K562 (cell line): Measurements from ENCODE around the gene LRRTM2. TPM values are rescaled to one million over a fixed set of nuclear protein-coding genes. Genes with fewer than 3 reads are reported as not detected.

Experiments
- ATAC-seq: fragments of 200-7000 bp; cut with Tn5 transposase; 3 replicates; pipeline ENCODE4 v1.9.1; 2020; ENCODE audit warnings: moderate library complexity
- BruUV-seq: library from RNA; stranded (reverse); fragments of 400-500 nt; replicated peaks from 2 replicates; lab custom pipeline; 2021; lab: Mats Ljungman, UMichigan
- CTCF ChIA-PET: fragments of 300-600 bp; formaldehyde crosslinking; extraction: SDS; loops from one replicate; lab custom pipeline; 2021; ENCODE audit warnings: low intra/inter-chr PET ratio; lab: Yijun Ruan, JAX
- POLR2A ChIA-PET: fragments of 300-600, 350-650 bp; sonication (Branson Sonifier 250); formaldehyde crosslinking; extraction: SDS; loops from one replicate; lab custom pipeline; 2021; ENCODE audit warnings: antibody characterized with exemption, inconsistent platforms; lab: Yijun Ruan, JAX
- DNase-seq, 4 experiments: peaks; one replicate each; pipeline versions ENCODE4 v3.0.0 to v3.0.0-alpha.2; 2011 to 2018; ENCODE audit warnings: low spot score in 3 of 4, mixed read lengths in 3 of 4; ENCODE audit errors: extremely low read depth in 1 of 4
- FAIRE-seq: peaks from 2 replicates; lab custom pipeline; 2011; peaks lifted over from hg19 to GRCh38; lab: Jason Lieb, UNC
- H2AFZ ChIP-seq: 2 replicates; pipeline ENCODE4 v1.6.0; 2011; ENCODE audit warnings: low read depth, low read length, control low read depth, inconsistent platforms
- H3K27ac ChIP-seq: fragments of 200-600 bp; 3 replicates; pipeline ENCODE4 v1.8.0; 2011; ENCODE audit warnings: low read depth, mild to moderate bottlenecking, control low read depth, inconsistent platforms, low read length, moderate library complexity, mixed read lengths; ENCODE audit errors: extremely low read depth
- H3K27me3 ChIP-seq, 2 experiments: fragments of 300-600 bp in 1 of 2; 2 replicates in 1 of 2; 3 replicates in 1 of 2; pipeline versions ENCODE4 v1.6.0 to v1.8.0; 2011; ENCODE audit warnings: inconsistent platforms in 2 of 2, low read length in 2 of 2, mild to moderate bottlenecking in 1 of 2, mixed read lengths in 1 of 2, moderate library complexity in 1 of 2; ENCODE audit not compliant: control insufficient read depth in 2 of 2, insufficient read depth in 2 of 2
- H3K36me3 ChIP-seq: fragments of 300-600 bp; 3 replicates; pipeline ENCODE4 v1.8.0; 2011; ENCODE audit warnings: mild to moderate bottlenecking, low read length, inconsistent platforms; ENCODE audit not compliant: control insufficient read depth, insufficient read depth
- H3K4me1 ChIP-seq, 2 experiments: fragments of 200-600 bp in 1 of 2; replicated peaks in 1 of 2; 2 replicates in 1 of 2; 3 replicates in 1 of 2; pipeline versions ENCODE4 v1.5.1 to v1.8.0; 2011; ENCODE audit warnings: inconsistent platforms in 2 of 2, low read length in 2 of 2, mild to moderate bottlenecking in 1 of 2, mixed read lengths in 1 of 2, moderate library complexity in 1 of 2; ENCODE audit not compliant: control insufficient read depth in 2 of 2, insufficient read depth in 2 of 2
- H3K4me2 ChIP-seq: 2 replicates; pipeline ENCODE4 v1.6.1; 2011; ENCODE audit warnings: low read length, control low read depth, inconsistent platforms, mixed read lengths; ENCODE audit not compliant: insufficient read depth
- H3K4me3 ChIP-seq: fragments of 200-600 bp; sonication (generic), shearing (Covaris generic); 2 replicates; pipeline ENCODE4 v1.5.1; 2016; ENCODE audit warnings: control low read depth, inconsistent platforms
- H3K79me2 ChIP-seq: fragments of 200-600 bp; 3 replicates; pipeline ENCODE4 v1.8.0; 2011; ENCODE audit warnings: low read length, inconsistent platforms; ENCODE audit not compliant: control insufficient read depth, insufficient read depth
- H3K9ac ChIP-seq, 2 experiments: 2 replicates each; pipeline versions ENCODE4 v1.6.0 to v1.6.1; 2011; ENCODE audit warnings: low read depth in 2 of 2, low read length in 2 of 2, control low read depth in 1 of 2, inconsistent platforms in 1 of 2, mild to moderate bottlenecking in 1 of 2, mixed read lengths in 1 of 2; ENCODE audit not compliant: insufficient read depth in 1 of 2
- H3K9me1 ChIP-seq: one replicate; pipeline ENCODE4 v1.6.0; 2011; ENCODE audit warnings: inconsistent platforms, mild to moderate bottlenecking, low read length, moderate library complexity; ENCODE audit not compliant: control insufficient read depth, insufficient read depth
- H3K9me3 ChIP-seq: replicated peaks from 2 replicates; pipeline ENCODE4 v1.5.1; 2011; ENCODE audit warnings: low read depth, low read length, inconsistent platforms; ENCODE audit not compliant: control insufficient read depth, insufficient read depth
- H4K20me1 ChIP-seq: replicated peaks from 2 replicates; pipeline ENCODE4 v1.6.1; 2011; ENCODE audit warnings: low read length, inconsistent platforms, mixed read lengths; ENCODE audit not compliant: control insufficient read depth, insufficient read depth
- MEF2D ChIP-seq: conservative IDR thresholded peaks from 2 replicates; pipeline ENCODE4 v1.6.1; 2016; ENCODE audit warnings: low read depth, missing genetic modification characterization, missing compliant biosample characterization
- MYNN ChIP-seq, 2 experiments: sonication (generic); formaldehyde crosslinking in 1 of 2; IDR thresholded peaks; 2 replicates each; pipeline versions ENCODE4 v1.5.0 to v1.6.1; 2016 to 2020; ENCODE audit warnings: antibody characterized with exemption in 1 of 2, missing genetic modification reagents in 1 of 2
- SOX6 ChIP-seq: fragments of 450-650 bp; IDR thresholded peaks from 2 replicates; pipeline ENCODE4 v1.6.1; 2014; ENCODE audit warnings: mild to moderate bottlenecking
- TAL1 ChIP-seq: fragments of 450-650 bp; IDR thresholded peaks from 2 replicates; pipeline ENCODE4 v1.6.1; 2016; ENCODE audit warnings: mild to moderate bottlenecking
- TRIM25 ChIP-seq: fragments of 450-650 bp; IDR thresholded peaks from 2 replicates; pipeline ENCODE4 v1.7.0; 2016; ENCODE audit warnings: borderline replicate concordance
- TRIM28 ChIP-seq: fragments of 450-650 bp; IDR thresholded peaks from 2 replicates; pipeline ENCODE4 v1.6.1; 2017
- ZBTB26 ChIP-seq: fragments of 450-650 bp; formaldehyde crosslinking; IDR thresholded peaks from 2 replicates; pipeline ENCODE4 v1.4.0; 2022; ENCODE audit warnings: missing genetic modification characterization
- ZBTB43 ChIP-seq: sonication (generic); formaldehyde crosslinking; IDR thresholded peaks from 2 replicates; pipeline ENCODE4 v1.8.0; 2023; ENCODE audit warnings: mild to moderate bottlenecking, missing genetic modification reagents
- ZNF551 ChIP-seq: fragments of 250-450 bp; sonication (Bioruptor Pico); IDR thresholded peaks from 2 replicates; pipeline ENCODE4 v1.5.0; 2021; ENCODE audit warnings: mild to moderate bottlenecking, moderate library complexity
- ZNF780A ChIP-seq: fragments of 250-450 bp; sonication (Bioruptor Pico); IDR thresholded peaks from 2 replicates; pipeline ENCODE4 v1.5.0; 2021; ENCODE audit warnings: mild to moderate bottlenecking
- ZNF830 ChIP-seq: fragments of 250-450 bp; sonication (Bioruptor Pico); IDR thresholded peaks from 2 replicates; pipeline ENCODE4 v1.5.0; 2021; ENCODE audit warnings: mild to moderate bottlenecking
- WGBS: fragments of 100-300 bp; shearing (Covaris generic); methylation state at CpG from one replicate; pipeline ENCODE4 v1.1.6; 2016; ENCODE audit warnings: low coverage, mixed read lengths; ENCODE audit not compliant: insufficient coverage; ENCODE audit errors: missing lambda C conversion rate; 5-methylcytosine and 5-hydroxymethylcytosine counted together
- in situ Hi-C: fragments of 300-500 bp; cut with MboI; formaldehyde crosslinking; loops from 4 replicates; pipeline ENCODE4 v1.15.0; 2018; ENCODE audit warnings: inconsistent platforms, mixed read lengths
- intact Hi-C: fragments of 100-400 bp; cut with micrococcal nuclease; formaldehyde crosslinking; loops from 2 replicates; pipeline ENCODE4 v1.14.2; 2022
- polyA plus RNA-seq, 8 experiments: library from polyadenylated mRNA; depleted of rRNA in 4 of 8; stranded (reverse) in 5 of 8; unstranded in 3 of 8; fragments of >200 nt; fragmentation: Nextera tagmentation in 2 of 8; fragmentation: Illumina TruSeq in 1 of 8; extraction: Ambion mirVana in 2 of 8; extraction: Trizol in 1 of 8; gene quantifications; 2 replicates each; pipeline versions ENCODE4 v1.2.1 to v1.2.3, GENCODE V29; 2011 to 2014; ENCODE audit warnings: inconsistent platforms in 1 of 8, missing spikeins in 1 of 8
- total RNA-seq, 7 experiments: library from RNA; depleted of rRNA in 6 of 7; stranded (reverse); fragments of >200 nt in 6 of 7; fragmentation: Illumina TruSeq in 2 of 7; extraction: Trizol in 2 of 7; gene quantifications; 2 replicates each; pipeline versions ENCODE4 v1.2.1 to v1.2.3, GENCODE V29; 2011 to 2021; ENCODE audit warnings: low replicate concordance in 1 of 7
- TF ChIP-seq, protein P1 (sequence below): fragments of 200-800 bp; sonication (Bioruptor generic); IDR thresholded peaks from 2 replicates; pipeline ENCODE4 v1.6.1; 2017; ENCODE audit warnings: missing genetic modification characterization, missing compliant biosample characterization
- TF ChIP-seq, protein P2 (sequence below): fragments of 250-450 bp; sonication (Bioruptor Pico); IDR thresholded peaks from 2 replicates; pipeline ENCODE4 v1.5.0; 2020; ENCODE audit warnings: mild to moderate bottlenecking, borderline replicate concordance
- TF ChIP-seq, protein P3 (sequence below): fragments of 450-650 bp; formaldehyde crosslinking; conservative IDR thresholded peaks from 2 replicates; pipeline ENCODE4 v1.4.0; 2022; ENCODE audit warnings: mild to moderate bottlenecking, missing genetic modification characterization

Gene LRRTM2
- total and polyA plus RNA-seq, 9 of the 15 experiments (the other 6 are each of a cell fraction or from before 2014, with no cell fraction given) = under 0.01 to 0.07 (median 0.03) TPM; not detected in 4

DNA sequence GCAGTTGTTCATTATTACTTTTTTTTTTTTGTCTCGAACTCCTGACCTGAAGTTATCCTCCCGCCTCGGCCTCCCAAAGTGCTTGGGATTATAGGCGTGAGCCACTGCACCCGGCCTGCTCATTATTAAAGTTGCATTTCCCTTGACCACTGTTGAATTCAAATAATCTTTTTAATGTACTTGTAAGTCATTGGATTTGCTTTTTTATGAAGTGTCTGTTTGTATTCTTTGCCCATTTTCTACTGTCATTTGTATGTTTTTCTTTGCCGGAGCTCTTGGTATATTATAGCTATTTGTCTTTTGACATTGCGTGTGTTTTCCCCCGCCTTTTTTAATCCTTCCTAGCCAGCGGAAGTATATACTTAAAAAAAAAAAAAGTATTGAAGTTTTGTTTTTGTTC is 22.0 kb downstream of the LRRTM2 start:
- no peaks in the 10 kb centered on the region for H4K20me1 ChIP-seq
- no peak overlapping the region for H3K4me3 ChIP-seq
- no TSS peak for BruUV-seq
- in situ Hi-C loops (no loop called here), intact Hi-C loops (no loop called here)
- H2AFZ ChIP-seq = no peak overlapping the region
- H3K9me1 ChIP-seq = no peaks in the 10 kb centered on the region
- ChIA-PET CTCF (interaction anchor here (0.7 kb wide), 1 partner anchor 417 kb away, joined by 4 read pairs; no protein-coding TSS in a partner anchor), POLR2A (no interaction called here)
- 78% methylated on average over 8 of the region's 9 CpGs for WGBS
- DNase-seq (no peak), FAIRE-seq (no peak), ATAC-seq (no peak)
- H3K27me3 ChIP-seq = no peaks in the 10 kb centered on the region
- no peak overlapping the region for H3K4me2 ChIP-seq
- H3K27ac ChIP-seq = no peak overlapping the region
- H3K9me3 ChIP-seq = no peaks in the 10 kb centered on the region
- H3K36me3 ChIP-seq = no peaks in the 10 kb centered on the region
- H3K4me1 ChIP-seq = no peaks in the 10 kb centered on the region
- H3K79me2 ChIP-seq = no peaks in the 10 kb centered on the region
- no peak overlapping the region for H3K9ac ChIP-seq
- no peak for TF ChIP-seq TRIM28
- no peak for TF ChIP-seq MYNN (IDR thresholded peaks at IDR 0.05)
- no peak for TF ChIP-seq MYNN (CRISPR knock-in tag; IDR thresholded peaks at IDR 0.05)
- TF ChIP-seq, protein P1, sequence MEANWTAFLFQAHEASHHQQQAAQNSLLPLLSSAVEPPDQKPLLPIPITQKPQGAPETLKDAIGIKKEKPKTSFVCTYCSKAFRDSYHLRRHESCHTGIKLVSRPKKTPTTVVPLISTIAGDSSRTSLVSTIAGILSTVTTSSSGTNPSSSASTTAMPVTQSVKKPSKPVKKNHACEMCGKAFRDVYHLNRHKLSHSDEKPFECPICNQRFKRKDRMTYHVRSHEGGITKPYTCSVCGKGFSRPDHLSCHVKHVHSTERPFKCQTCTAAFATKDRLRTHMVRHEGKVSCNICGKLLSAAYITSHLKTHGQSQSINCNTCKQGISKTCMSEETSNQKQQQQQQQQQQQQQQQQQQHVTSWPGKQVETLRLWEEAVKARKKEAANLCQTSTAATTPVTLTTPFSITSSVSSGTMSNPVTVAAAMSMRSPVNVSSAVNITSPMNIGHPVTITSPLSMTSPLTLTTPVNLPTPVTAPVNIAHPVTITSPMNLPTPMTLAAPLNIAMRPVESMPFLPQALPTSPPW (CRISPR knock-in tag) = no peak
- TF ChIP-seq ZNF780A (CRISPR knock-in tag) = no peak
- no peak for TF ChIP-seq ZNF830
- TF ChIP-seq ZBTB43 (CRISPR knock-in tag) = no peak
- no peak for TF ChIP-seq ZNF551 (CRISPR knock-in tag)
- no peak for TF ChIP-seq ZBTB26 (CRISPR knock-in tag)
- TF ChIP-seq, protein P2, sequence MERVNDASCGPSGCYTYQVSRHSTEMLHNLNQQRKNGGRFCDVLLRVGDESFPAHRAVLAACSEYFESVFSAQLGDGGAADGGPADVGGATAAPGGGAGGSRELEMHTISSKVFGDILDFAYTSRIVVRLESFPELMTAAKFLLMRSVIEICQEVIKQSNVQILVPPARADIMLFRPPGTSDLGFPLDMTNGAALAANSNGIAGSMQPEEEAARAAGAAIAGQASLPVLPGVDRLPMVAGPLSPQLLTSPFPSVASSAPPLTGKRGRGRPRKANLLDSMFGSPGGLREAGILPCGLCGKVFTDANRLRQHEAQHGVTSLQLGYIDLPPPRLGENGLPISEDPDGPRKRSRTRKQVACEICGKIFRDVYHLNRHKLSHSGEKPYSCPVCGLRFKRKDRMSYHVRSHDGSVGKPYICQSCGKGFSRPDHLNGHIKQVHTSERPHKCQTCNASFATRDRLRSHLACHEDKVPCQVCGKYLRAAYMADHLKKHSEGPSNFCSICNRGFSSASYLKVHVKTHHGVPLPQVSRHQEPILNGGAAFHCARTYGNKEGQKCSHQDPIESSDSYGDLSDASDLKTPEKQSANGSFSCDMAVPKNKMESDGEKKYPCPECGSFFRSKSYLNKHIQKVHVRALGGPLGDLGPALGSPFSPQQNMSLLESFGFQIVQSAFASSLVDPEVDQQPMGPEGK (CRISPR knock-in tag) = no peak
- TF ChIP-seq TAL1 = no peak
- TF ChIP-seq, protein P3, sequence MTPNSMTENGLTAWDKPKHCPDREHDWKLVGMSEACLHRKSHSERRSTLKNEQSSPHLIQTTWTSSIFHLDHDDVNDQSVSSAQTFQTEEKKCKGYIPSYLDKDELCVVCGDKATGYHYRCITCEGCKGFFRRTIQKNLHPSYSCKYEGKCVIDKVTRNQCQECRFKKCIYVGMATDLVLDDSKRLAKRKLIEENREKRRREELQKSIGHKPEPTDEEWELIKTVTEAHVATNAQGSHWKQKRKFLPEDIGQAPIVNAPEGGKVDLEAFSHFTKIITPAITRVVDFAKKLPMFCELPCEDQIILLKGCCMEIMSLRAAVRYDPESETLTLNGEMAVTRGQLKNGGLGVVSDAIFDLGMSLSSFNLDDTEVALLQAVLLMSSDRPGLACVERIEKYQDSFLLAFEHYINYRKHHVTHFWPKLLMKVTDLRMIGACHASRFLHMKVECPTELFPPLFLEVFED (CRISPR knock-in tag) = no peak
- TF ChIP-seq MEF2D = no peak
- no peak for TF ChIP-seq TRIM25
- no peak for TF ChIP-seq SOX6
